GM18868 (cell line): ENCODE data around the gene PRKCH.
A peak's percentile ranks its signal among the peaks of the same experiment; 100 is the strongest.

Experiments
- ATAC-seq: cut with Tn5 transposase; IDR thresholded peaks from one replicate; pipeline ENCODE4 v1.9.1; 2021; ENCODE audit warnings: mild to moderate bottlenecking, moderate library complexity; ENCODE audit not compliant: unreplicated experiment

The PRKCH gene

GRCh38 chr14:61470261-61470960, 149.0 kb downstream of the PRKCH start:
- ATAC-seq, result no peak

- ATAC-seq, result no peak
Observed at GRCh38 chr14:61470961-61471293, 149.5 kb downstream of the PRKCH start.

- ATAC-seq, result no peak
Observed at GRCh38 chr14:61471297-61472005, 150.1 kb downstream of the PRKCH start.

GRCh38 chr14:61472011-61472672, 150.8 kb downstream of the PRKCH start:
- no peak for ATAC-seq

GRCh38 chr14:61472801-61473376, 151.5 kb downstream of the PRKCH start:
- no peak for ATAC-seq

GRCh38 chr14:61474015-61474414, 152.6 kb downstream of the PRKCH start:
- ATAC-seq, result no peak

GRCh38 chr14:61474701-61475100, 153.3 kb downstream of the PRKCH start:
- ATAC-seq, result no peak

- ATAC-seq, result no peak
Observed at GRCh38 chr14:61475316-61475715, 153.9 kb downstream of the PRKCH start.

- peak; percentile 14 for ATAC-seq
Observed at GRCh38 chr14:61476105-61476753, 154.8 kb downstream of the PRKCH start.

- ATAC-seq, result peak; percentile 17
Observed at GRCh38 chr14:61476754-61477410, 155.5 kb downstream of the PRKCH start.

GRCh38 chr14:61477712-61478462, 156.5 kb downstream of the PRKCH start:
- peak; percentile 27 for ATAC-seq

- peak; percentile 52 for ATAC-seq
Observed at GRCh38 chr14:61478971-61479473, 157.6 kb downstream of the PRKCH start.

- peak; percentile 19 for ATAC-seq
Observed at GRCh38 chr14:61479746-61480502, 158.5 kb downstream of the PRKCH start.

- ATAC-seq, result no peak
Observed at GRCh38 chr14:61480704-61481285, 159.4 kb downstream of the PRKCH start.

- ATAC-seq, result no peak
Observed at GRCh38 chr14:61481701-61482100, 160.3 kb downstream of the PRKCH start.

GRCh38 chr14:61482348-61483206, 161.2 kb downstream of the PRKCH start:
- ATAC-seq, result no peak

- ATAC-seq, result no peak
Observed at GRCh38 chr14:61483476-61483875, 162.1 kb downstream of the PRKCH start.

- no peak for ATAC-seq
Observed at GRCh38 chr14:61484031-61484430, 162.7 kb downstream of the PRKCH start.
